ENCODE measurements around the gene EPB42.

- no peak for TF ChIP-seq CTCF (IDR thresholded peaks at IDR 0.05; ENCODE audit: insufficient read depth, low read length, poor library complexity, severe bottlenecking)
- no peak for TF ChIP-seq EZH2phosphoT487 (conservative IDR thresholded peaks at IDR 0.05; ENCODE audit: low read length)
Observed at GRCh38 chr15:43184407-43185124, 36.3 kb downstream of the EPB42 start.
